GM13976 (cell line): ENCODE results near the gene CSNK1E.
"Not testable (repeated sequence)": the region's sequence is repeated elsewhere in the genome, so short reads cannot be mapped to it uniquely, and the experiment has no call there.

Source experiments
- DNase-seq: peaks from one replicate; pipeline ENCODE4 v3.0.0; 2012; ENCODE audit warnings: low spot score
- in situ Hi-C: fragments of 300-500 bp; cut with MboI; formaldehyde crosslinking; loops from one replicate; pipeline ENCODE4 v1.12.0; 2022; ENCODE audit warnings: low sequenced_read_pairs, mixed read lengths, inconsistent platforms; ENCODE audit not compliant: unreplicated experiment
- TF ChIP-seq, protein P1 (sequence below): IDR thresholded peaks from 2 replicates; pipeline ENCODE4 v1.5.1; 2012; ENCODE audit warnings: borderline replicate concordance, mild to moderate bottlenecking; ENCODE audit not compliant: insufficient read depth; ENCODE audit errors: extremely low read depth, missing control alignments, control extremely low read depth

Gene CSNK1E

DNA sequence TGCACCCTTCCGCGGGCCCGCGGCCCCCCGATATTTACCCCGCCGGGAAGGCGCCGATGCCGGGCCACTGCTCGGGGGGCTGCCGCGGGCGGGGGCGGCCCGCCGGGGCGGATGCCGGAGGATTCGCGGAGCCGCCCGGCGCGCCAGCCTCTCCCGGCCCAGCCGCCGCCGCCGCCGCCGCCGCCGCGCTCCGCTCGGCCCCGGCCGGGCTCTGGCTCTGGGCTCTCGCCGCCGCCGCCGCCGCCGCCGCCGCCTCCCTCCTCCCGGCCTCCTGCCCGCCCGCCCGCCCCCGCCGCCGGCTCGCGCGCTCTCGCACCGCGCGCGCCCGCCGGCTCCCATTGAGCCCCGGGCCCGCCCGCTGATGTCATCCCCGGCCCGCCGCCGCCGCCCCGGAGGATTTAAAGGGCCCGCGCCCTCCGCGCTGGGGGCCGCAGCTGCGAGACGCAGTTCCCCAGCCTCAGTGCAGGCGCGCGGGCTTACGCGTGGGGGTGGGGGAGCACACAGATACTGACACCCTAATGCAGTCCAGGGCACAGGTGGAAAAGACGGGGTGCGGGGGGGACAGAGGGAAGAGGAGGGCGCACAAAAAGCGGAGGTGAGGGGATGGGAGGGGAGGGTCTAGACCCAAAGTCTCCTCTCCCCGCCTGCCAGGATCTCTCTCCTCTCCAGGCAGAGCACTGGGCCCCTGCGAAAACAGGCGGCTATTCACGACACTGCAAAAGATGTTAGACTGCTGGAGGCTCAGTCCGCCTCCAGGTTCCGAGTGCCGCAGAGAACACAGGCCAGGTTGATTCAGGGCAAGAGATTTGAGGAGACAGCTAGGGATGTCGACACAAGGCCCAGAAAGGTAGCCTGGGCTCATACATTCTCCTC is at the start of gene CSNK1E:
Gene CSNK1E (minus strand): TSS at position 312 of the 873 bp plus-strand sequence. CDS start 3,276 bp downstream, outside the sequence.
- TF ChIP-seq, protein P1, sequence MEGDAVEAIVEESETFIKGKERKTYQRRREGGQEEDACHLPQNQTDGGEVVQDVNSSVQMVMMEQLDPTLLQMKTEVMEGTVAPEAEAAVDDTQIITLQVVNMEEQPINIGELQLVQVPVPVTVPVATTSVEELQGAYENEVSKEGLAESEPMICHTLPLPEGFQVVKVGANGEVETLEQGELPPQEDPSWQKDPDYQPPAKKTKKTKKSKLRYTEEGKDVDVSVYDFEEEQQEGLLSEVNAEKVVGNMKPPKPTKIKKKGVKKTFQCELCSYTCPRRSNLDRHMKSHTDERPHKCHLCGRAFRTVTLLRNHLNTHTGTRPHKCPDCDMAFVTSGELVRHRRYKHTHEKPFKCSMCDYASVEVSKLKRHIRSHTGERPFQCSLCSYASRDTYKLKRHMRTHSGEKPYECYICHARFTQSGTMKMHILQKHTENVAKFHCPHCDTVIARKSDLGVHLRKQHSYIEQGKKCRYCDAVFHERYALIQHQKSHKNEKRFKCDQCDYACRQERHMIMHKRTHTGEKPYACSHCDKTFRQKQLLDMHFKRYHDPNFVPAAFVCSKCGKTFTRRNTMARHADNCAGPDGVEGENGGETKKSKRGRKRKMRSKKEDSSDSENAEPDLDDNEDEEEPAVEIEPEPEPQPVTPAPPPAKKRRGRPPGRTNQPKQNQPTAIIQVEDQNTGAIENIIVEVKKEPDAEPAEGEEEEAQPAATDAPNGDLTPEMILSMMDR = no peak
- in situ Hi-C loops = no loop called here

DNA sequence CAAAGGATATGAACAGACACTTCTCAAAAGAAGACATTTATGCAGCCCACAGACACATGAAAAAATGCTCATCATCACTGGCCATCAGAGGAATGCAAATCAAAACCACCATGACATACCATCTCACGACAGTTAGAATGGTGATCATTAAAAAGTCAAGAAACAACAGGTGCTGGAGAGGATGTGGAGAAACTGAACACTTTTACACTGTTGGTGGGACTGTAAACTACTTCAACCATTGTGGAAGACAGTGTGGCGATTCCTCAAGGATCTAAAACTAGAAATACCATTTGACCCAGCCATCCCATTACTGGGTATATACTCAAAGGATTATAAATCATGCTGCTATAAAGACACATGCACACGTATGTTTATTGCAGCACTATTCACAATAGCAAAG is 48.6 kb upstream of the CSNK1E start:
- in situ Hi-C loops, DNase-seq: not testable (repeated sequence)

More for the DNA sequence above, at the start of gene CSNK1E:
- peak; percentile 94 for DNase-seq

DNA sequence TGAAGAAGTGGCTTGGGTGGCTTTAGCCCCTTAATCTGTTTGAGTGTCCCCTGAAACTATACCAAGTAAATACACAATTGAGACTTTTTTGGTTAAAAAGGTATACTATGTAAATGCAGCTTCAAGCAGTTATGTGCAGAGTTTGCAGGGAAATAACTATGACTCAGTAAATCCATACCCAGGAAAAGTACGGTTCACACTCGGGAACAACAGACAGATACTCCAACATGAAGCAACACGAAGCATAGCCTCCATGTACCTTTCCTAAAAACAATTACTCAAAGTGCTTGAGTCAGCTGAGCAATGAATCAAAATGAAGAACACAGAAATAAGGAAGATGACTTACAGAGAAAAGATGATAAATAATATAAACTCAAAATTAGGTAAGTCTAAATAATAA is 47.9 kb upstream of the CSNK1E start:
- in situ Hi-C loops, DNase-seq: not testable (repeated sequence)

DNA sequence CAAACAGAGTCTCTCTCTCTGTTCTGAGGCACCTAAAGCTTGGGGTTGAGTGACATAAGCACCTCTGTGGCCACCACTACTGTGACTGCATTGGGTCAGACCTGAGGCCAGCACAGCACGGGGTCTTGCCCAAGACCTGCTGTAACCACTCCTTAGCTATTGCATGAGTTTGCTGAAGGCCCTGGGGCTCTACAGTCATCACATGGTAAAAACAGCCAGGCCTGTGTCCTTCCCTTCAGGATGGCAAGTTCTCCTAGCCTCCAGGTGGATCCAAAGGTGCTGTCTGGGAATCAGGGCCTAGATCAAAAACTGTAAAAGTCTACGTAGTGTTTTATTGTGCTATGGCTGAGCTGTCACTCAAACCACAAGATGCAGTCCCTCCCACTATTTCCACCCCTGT is 43.3 kb upstream of the CSNK1E start:
- DNase-seq, in situ Hi-C loops: not testable (repeated sequence)

DNA sequence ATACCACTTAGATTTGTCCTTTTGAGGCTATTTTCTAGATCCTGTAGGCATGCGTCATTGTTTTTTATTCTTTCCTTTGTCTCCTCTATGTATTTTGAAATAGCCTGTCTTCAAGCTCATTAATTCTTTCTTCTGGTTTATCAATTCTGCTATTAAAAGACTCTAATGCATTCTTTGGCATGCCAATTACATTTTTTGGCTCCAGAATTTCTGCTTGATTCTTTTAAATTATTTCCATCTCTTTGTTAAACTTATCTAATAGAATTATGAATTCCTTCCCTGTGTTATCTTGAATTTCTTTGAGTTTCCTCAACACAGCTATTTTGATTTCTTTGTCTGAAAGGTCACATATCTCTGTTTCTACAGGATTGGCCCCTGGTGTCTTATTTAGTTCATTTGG is 42.6 kb upstream of the CSNK1E start:
- in situ Hi-C loops = loop anchor here (10.0 kb wide), 1 partner anchor 315 kb away; no protein-coding TSS in a partner anchor
- DNase-seq = not testable (repeated sequence)

DNA sequence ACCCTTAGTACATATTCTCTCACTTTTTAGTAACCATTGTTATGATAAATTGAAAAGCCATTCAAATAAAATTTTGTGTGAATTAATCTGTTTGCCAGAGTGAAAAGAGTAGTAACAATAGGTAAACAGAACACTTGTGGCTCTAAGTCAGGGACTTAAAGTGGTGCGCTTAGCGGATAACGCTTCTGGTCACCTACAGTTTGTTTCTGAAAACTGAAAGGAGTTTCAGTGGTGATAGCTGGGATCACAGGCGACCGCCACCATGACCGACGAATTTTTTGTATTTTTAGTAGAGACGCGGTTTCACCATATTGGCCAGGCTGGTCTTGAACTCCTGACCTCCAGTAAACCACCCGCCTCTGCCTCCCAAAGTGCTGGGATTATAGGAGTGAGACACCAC is 40.7 kb upstream of the CSNK1E start:
- in situ Hi-C loops = loop anchor here (10.0 kb wide), 1 partner anchor 313 kb away; no protein-coding TSS in a partner anchor
- DNase-seq = not testable (repeated sequence)

DNA sequence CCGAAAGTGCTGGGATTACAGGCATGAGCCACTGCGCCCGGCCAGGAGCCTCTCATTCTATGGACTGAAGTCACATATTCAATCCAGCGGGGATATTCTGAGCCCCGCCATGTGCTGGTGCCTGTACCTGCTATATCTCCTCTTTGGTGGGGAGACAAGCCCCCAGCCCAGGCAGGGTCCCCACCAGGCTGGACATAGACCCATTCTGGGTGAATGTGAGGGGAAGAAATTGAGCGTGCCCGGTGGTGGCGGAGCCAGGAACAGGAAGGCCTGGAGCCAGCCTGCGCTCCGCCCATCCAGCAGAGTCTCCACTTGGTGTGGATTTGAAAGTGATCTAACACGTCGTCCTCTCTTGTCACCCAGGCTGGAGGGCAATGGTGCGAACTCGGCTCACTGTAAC is 38.0 kb upstream of the CSNK1E start:
- DNase-seq = no peak
- TF ChIP-seq, protein P1 = no peak
- in situ Hi-C loops = loop anchor here (10.0 kb wide), 1 partner anchor 310 kb away; no protein-coding TSS in a partner anchor

DNA sequence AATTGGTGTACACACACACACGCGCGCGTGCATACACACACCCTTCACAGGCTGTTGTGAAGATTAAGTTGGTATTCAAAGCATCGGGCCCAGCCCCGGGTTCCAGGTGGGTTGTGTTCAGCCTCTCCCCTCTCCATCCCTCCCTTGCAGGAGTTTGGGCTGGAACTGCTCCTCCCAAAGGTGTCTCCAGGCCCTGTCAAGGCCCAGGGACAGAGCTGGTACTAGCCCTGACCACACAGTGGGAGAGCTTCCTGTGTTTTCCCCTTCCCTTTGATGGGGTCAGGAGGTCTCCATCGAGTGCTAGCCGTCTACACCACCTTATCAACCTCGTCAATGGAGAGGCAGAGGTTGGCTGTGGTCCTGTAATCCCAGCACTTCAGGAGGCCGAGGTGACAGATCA is 36.5 kb upstream of the CSNK1E start:
- in situ Hi-C loops = loop anchor here (10.0 kb wide), 1 partner anchor 309 kb away; no protein-coding TSS in a partner anchor
- DNase-seq = peak; percentile 21
- TF ChIP-seq, protein P1 = no peak

DNA sequence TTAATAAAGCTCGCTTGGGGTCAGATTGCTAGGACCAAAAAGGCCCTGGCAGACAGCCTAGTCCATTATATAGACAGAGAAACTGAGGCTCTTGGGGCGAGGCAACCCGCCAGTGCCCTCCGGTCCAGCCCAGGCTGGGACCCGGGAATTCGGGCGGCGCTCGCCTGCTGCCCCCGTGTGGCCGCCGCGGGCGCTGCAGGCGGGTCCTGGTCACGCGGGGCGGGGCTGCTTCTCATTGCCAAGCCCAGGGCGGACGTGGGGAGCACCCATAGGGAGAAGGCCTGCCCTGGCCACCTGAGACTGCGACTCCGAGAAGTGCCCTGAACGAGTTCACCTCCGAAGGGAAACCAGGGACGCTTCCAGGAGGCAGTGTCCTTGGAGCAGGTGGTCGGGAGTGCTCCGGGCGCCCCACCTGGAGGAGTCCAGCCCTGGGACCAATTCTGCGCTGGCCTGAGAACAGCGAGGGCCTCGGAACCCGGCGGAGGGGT is 36.0 kb upstream of the CSNK1E start:
- TF ChIP-seq, protein P1 = peak; percentile 93
- in situ Hi-C loops = loop anchor here (10.0 kb wide), 1 partner anchor 308 kb away; no protein-coding TSS in a partner anchor
- DNase-seq = peak; percentile 91
